ENCODE data around the gene KCNIP4. TPM values are rescaled to one million over a fixed set of nuclear protein-coding genes. Genes with fewer than 3 reads are reported as not detected.

KCNIP4 gene
- total RNA-seq, 1 donor from 2014 or later = not detected

- no peaks in the 10 kb centered on the region for H3K4me1 Mint-ChIP-seq
- no peak overlapping the region for H3K4me3 Mint-ChIP-seq
- peaks cover 3% of the 10 kb centered on the region for H3K9me3 Mint-ChIP-seq
- no peak for TF ChIP-seq CTCF (IDR thresholded peaks at IDR 0.05)
- DNase-seq (no peak), ATAC-seq (ENCODE audit: low read depth) (no peak)
- CTCF ChIA-PET = no interaction called here
- no peak overlapping the region for H3K27ac Mint-ChIP-seq
- intact Hi-C loops (cut with micrococcal nuclease) = no loop called here
- no peaks in the 10 kb centered on the region for H3K36me3 Mint-ChIP-seq (ENCODE audit: low read depth)
- POLR2A ChIA-PET = no interaction called here
- no peaks in the 10 kb centered on the region for H3K27me3 Mint-ChIP-seq
Measured at GRCh38 chr4:21454831-21455230, 493.7 kb downstream of the KCNIP4 start.

DNA sequence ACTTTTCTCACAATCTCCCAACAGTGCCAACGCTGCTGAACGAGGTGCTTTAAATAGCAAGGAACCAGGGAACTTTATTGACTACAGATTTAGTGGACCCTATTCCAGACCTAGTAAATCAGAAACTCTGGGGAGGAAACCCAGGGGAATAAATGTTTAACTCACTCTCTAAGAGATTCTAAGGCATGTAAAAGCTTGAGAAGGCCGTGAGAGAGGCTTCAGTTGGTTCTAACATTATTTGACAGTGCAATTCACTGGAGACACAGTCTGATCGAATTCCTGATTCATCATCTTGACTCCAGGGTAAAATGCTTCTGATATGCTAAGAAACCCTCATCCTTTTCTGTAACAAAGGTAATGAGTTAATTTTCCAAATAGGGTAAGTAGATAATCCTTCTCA lies 494.4 kb downstream of the KCNIP4 start:
- H3K4me3 Mint-ChIP-seq = no peak overlapping the region
- no peaks in the 10 kb centered on the region for H3K4me1 Mint-ChIP-seq
- peaks cover 3% of the 10 kb centered on the region for H3K9me3 Mint-ChIP-seq
- intact Hi-C loops (cut with micrococcal nuclease) = no loop called here
- no peak for TF ChIP-seq CTCF (IDR thresholded peaks at IDR 0.05)
- no peaks in the 10 kb centered on the region for H3K36me3 Mint-ChIP-seq (ENCODE audit: low read depth)
- no peak for ATAC-seq (ENCODE audit: low read depth)
- no peak overlapping the region for H3K27ac Mint-ChIP-seq
- DNase-seq = no peak
- POLR2A ChIA-PET = no interaction called here
- H3K27me3 Mint-ChIP-seq = no peaks in the 10 kb centered on the region
- CTCF ChIA-PET = no interaction called here

- Mint-ChIP-seq H3K27me3 (no peaks in the 10 kb centered on the region), H3K9me3 (peaks cover 6% of the 10 kb centered on the region), H3K27ac (no peak overlapping the region), H3K4me1 (no peaks in the 10 kb centered on the region), H3K4me3 (no peak overlapping the region), H3K36me3 (ENCODE audit: low read depth) (no peaks in the 10 kb centered on the region)
- CTCF ChIA-PET = no interaction called here
- ATAC-seq (ENCODE audit: low read depth) (no peak), DNase-seq (no peak)
- intact Hi-C loops (cut with micrococcal nuclease) = no loop called here
- POLR2A ChIA-PET = no interaction called here
- no peak for TF ChIP-seq CTCF (IDR thresholded peaks at IDR 0.05)
Measured at GRCh38 chr4:21452931-21453330, 495.6 kb downstream of the KCNIP4 start.

GRCh38 chr4:21451032-21451431 lies 497.5 kb downstream of the KCNIP4 start:
- Mint-ChIP-seq H3K27me3 (no peaks in the 10 kb centered on the region), H3K4me3 (no peak overlapping the region), H3K9me3 (peaks cover 3% of the 10 kb centered on the region), H3K4me1 (no peaks in the 10 kb centered on the region), H3K27ac (no peak overlapping the region), H3K36me3 (ENCODE audit: low read depth) (no peaks in the 10 kb centered on the region)
- ChIA-PET CTCF (no interaction called here), POLR2A (no interaction called here)
- DNase-seq = no peak
- TF ChIP-seq CTCF (IDR thresholded peaks at IDR 0.05) = no peak
- intact Hi-C loops (cut with micrococcal nuclease) = no loop called here
- no peak for ATAC-seq (ENCODE audit: low read depth)

GRCh38 chr4:21450331-21450730 lies 498.2 kb downstream of the KCNIP4 start:
- POLR2A ChIA-PET = no interaction called here
- no peak for TF ChIP-seq CTCF (IDR thresholded peaks at IDR 0.05)
- no peaks in the 10 kb centered on the region for H3K27me3 Mint-ChIP-seq
- H3K4me3 Mint-ChIP-seq = no peak overlapping the region
- no peak overlapping the region for H3K27ac Mint-ChIP-seq
- CTCF ChIA-PET = no interaction called here
- ATAC-seq (ENCODE audit: low read depth) (no peak), DNase-seq (no peak)
- intact Hi-C loops (cut with micrococcal nuclease) = no loop called here
- H3K36me3 Mint-ChIP-seq (ENCODE audit: low read depth) = no peaks in the 10 kb centered on the region
- H3K9me3 Mint-ChIP-seq = peaks cover 3% of the 10 kb centered on the region
- H3K4me1 Mint-ChIP-seq = no peaks in the 10 kb centered on the region
